ENCODE data around the gene SLC37A4. TPM values are rescaled to one million over a fixed set of nuclear protein-coding genes. Genes with fewer than 3 reads are reported as not detected.
"Not testable (repeated sequence)": the region's sequence is repeated elsewhere in the genome, so short reads cannot be mapped to it uniquely, and the experiment has no call there.

SLC37A4 gene
- total RNA-seq, 4 donors from 2014 or later = 11.6 to 18.4 (median 14.0) TPM

- DNase-seq (ENCODE audit: low spot score) (no peak), ATAC-seq (ENCODE audit: low FRiP score) (no peak)
Measured at GRCh38 chr11:119025099-119025473, 5.6 kb downstream of the SLC37A4 start.

GRCh38 chr11:119024430-119025098 lies 6.1 kb downstream of the SLC37A4 start:
- TF ChIP-seq CTCF (IDR thresholded peaks at IDR 0.05) = no peak
- ATAC-seq (ENCODE audit: low FRiP score) (no peak), DNase-seq (ENCODE audit: low spot score) (no peak)

More at GRCh38 chr11:119025099-119025473, 5.6 kb downstream of the SLC37A4 start:
- TF ChIP-seq CTCF (IDR thresholded peaks at IDR 0.05) = no peak

GRCh38 chr11:119023741-119024140 lies 6.9 kb downstream of the SLC37A4 start:
- no peak for ATAC-seq (ENCODE audit: low FRiP score)
- no peak for DNase-seq (ENCODE audit: low spot score)
- no peak for TF ChIP-seq CTCF (IDR thresholded peaks at IDR 0.05)

- ATAC-seq (ENCODE audit: low FRiP score) (no peak), DNase-seq (ENCODE audit: low spot score) (no peak)
- TF ChIP-seq CTCF (IDR thresholded peaks at IDR 0.05) = no peak
Measured at GRCh38 chr11:119021631-119022030, 9.0 kb downstream of the SLC37A4 start.

GRCh38 chr11:119019996-119020395 lies 10.7 kb downstream of the SLC37A4 start:
- DNase-seq (ENCODE audit: low spot score) = no peak
- no peak for TF ChIP-seq CTCF (IDR thresholded peaks at IDR 0.05)
- no peak for ATAC-seq (ENCODE audit: low FRiP score)

GRCh38 chr11:119018074-119018938 lies 12.4 kb downstream of the SLC37A4 start, which contains the start of the genes RPS25 and TRAPPC4:
Gene RPS25 (minus strand): TSS chr11:119018343. CDS start chr11:119018284, 59 bp downstream.
Gene TRAPPC4 (plus strand): TSS chr11:119018766. CDS start chr11:119018796, 30 bp downstream.
- no peak for TF ChIP-seq CTCF (IDR thresholded peaks at IDR 0.05)
- peak; percentile 87 for DNase-seq (ENCODE audit: low spot score)
- ATAC-seq (ENCODE audit: low FRiP score) = peak; percentile 95

- not testable (repeated sequence) for DNase-seq (ENCODE audit: low spot score); ATAC-seq (ENCODE audit: low FRiP score)
Measured at GRCh38 chr11:119017377-119017776, 13.3 kb downstream of the SLC37A4 start.

Data from omental fat pad (tissue), 4 donors.